NCI-H2107 (cell line): Measurements from ENCODE around the gene LATS1.
"Not testable (repeated sequence)": the region's sequence is repeated elsewhere in the genome, so short reads cannot be mapped to it uniquely, and the experiment has no call there.

Experiments
- DNase-seq: peaks from one replicate; lab custom pipeline; 2025; lab: John Stamatoyannopoulos, UW

The LATS1 gene

GRCh38 chr6:149717588-149718458 is at the start of gene LATS1:
Gene LATS1 (minus strand): TSS chr6:149718101. CDS start chr6:149702126, 15,975 bp downstream.
- peak; percentile 64 for DNase-seq

- no peak for DNase-seq
These were observed 48.4 kb upstream of the LATS1 start for GRCh38 chr6:149766156-149766769.

- no peak for DNase-seq
These were observed 46.0 kb upstream of the LATS1 start for GRCh38 chr6:149763866-149764265.

GRCh38 chr6:149761438-149761837 is 43.5 kb upstream of the LATS1 start:
- DNase-seq: no peak

- no peak for DNase-seq
These were observed 38.3 kb upstream of the LATS1 start for GRCh38 chr6:149756261-149756636.

GRCh38 chr6:149755300-149756260 is 37.7 kb upstream of the LATS1 start:
- no peak for DNase-seq

- DNase-seq: no peak
These were observed 36.6 kb upstream of the LATS1 start for GRCh38 chr6:149754548-149754947.

GRCh38 chr6:149753374-149753637 is 35.4 kb upstream of the LATS1 start:
- DNase-seq: not testable (repeated sequence)

GRCh38 chr6:149752600-149753373 is 34.9 kb upstream of the LATS1 start:
- DNase-seq: no peak

- not testable (repeated sequence) for DNase-seq
These were observed 34.0 kb upstream of the LATS1 start for GRCh38 chr6:149751920-149752319.

GRCh38 chr6:149751239-149751638 is 33.3 kb upstream of the LATS1 start:
- no peak for DNase-seq

- DNase-seq: no peak
These were observed 32.3 kb upstream of the LATS1 start for GRCh38 chr6:149750136-149750609.

- DNase-seq: peak; percentile 85
These were observed 31.8 kb upstream of the LATS1 start, which contains the start of gene PCMT1 for GRCh38 chr6:149749594-149750135. Gene PCMT1 (plus strand): TSS chr6:149749741. CDS start chr6:149749902, 161 bp downstream.

- DNase-seq: not testable (repeated sequence)
These were observed 31.2 kb upstream of the LATS1 start for GRCh38 chr6:149749082-149749593.

- peak; percentile 76 for DNase-seq
These were observed 28.4 kb upstream of the LATS1 start, which contains the start of gene NUP43 for GRCh38 chr6:149746147-149746946. Gene NUP43 (minus strand): TSS chr6:149746529. CDS start chr6:149746495, 34 bp downstream.

GRCh38 chr6:149745252-149745651 is 27.4 kb upstream of the LATS1 start:
- not testable (repeated sequence) for DNase-seq

- DNase-seq: no peak
These were observed 17.0 kb upstream of the LATS1 start for GRCh38 chr6:149734915-149735314.

- DNase-seq: no peak
These were observed 15.3 kb upstream of the LATS1 start for GRCh38 chr6:149733089-149733720.

GRCh38 chr6:149729824-149730223 is 11.9 kb upstream of the LATS1 start:
- no peak for DNase-seq
